AML-193 (cell line): ENCODE data around the gene FAM186B.

Source experiments
- DNase-seq, 2 experiments: peaks; one replicate each; lab custom pipeline; 2025; lab: John Stamatoyannopoulos, UW

FAM186B gene

GRCh38 chr12:49552014-49552413, 53.4 kb downstream of the FAM186B start:
- DNase-seq, result no peak

GRCh38 chr12:49550693-49551252, 54.7 kb downstream of the FAM186B start:
- no peak for DNase-seq

GRCh38 chr12:49549735-49550692, 55.4 kb downstream of the FAM186B start:
- DNase-seq, result no peak

GRCh38 chr12:49548822-49549648, 56.4 kb downstream of the FAM186B start:
- DNase-seq, result no peak

GRCh38 chr12:49548481-49548821, 57.0 kb downstream of the FAM186B start:
- DNase-seq, result no peak

- no peak for DNase-seq
Observed at GRCh38 chr12:49547090-49547690, 58.2 kb downstream of the FAM186B start.

GRCh38 chr12:49546481-49546880, 59.0 kb downstream of the FAM186B start:
- DNase-seq, result no peak

- DNase-seq, result no peak
Observed at GRCh38 chr12:49545815-49546214, 59.6 kb downstream of the FAM186B start.

- no peak for DNase-seq
Observed at GRCh38 chr12:49543914-49544815, 61.3 kb downstream of the FAM186B start.

GRCh38 chr12:49543221-49543913, 62.1 kb downstream of the FAM186B start:
- no peak for DNase-seq

GRCh38 chr12:49542592-49543160, 62.8 kb downstream of the FAM186B start:
- DNase-seq, result no peak

GRCh38 chr12:49541911-49542505, 63.4 kb downstream of the FAM186B start:
- DNase-seq, result no peak

GRCh38 chr12:49541140-49541861, 64.1 kb downstream of the FAM186B start:
- DNase-seq, result no peak

- DNase-seq, result no peak
Observed at GRCh38 chr12:49540229-49541139, 65.0 kb downstream of the FAM186B start.

- DNase-seq, result no peak
Observed at GRCh38 chr12:49539406-49540228, 65.8 kb downstream of the FAM186B start.

- peak in 1 of 2 experiments; percentile 16 for DNase-seq
Observed at GRCh38 chr12:49538510-49539403, 66.7 kb downstream of the FAM186B start, which contains the start of gene KCNH3. Gene KCNH3, plus strand, starts transcription at chr12:49539030. Its CDS starts 387 bp downstream, at chr12:49539417.
